CD4-positive, alpha-beta T cell treated with Interleukin-4 for 4 hours (primary cell): ENCODE results near the gene CCDC170.
"Not testable (repeated sequence)": the region's sequence is repeated elsewhere in the genome, so short reads cannot be mapped to it uniquely, and the experiment has no call there.

Source experiments
- DNase-seq: peaks from one replicate; pipeline ENCODE4 v3.0.0-alpha.2; 2020

Gene CCDC170

GRCh38 chr6:151494235-151494935 lies 568 bp downstream of the CCDC170 start:
- DNase-seq: no peak

GRCh38 chr6:151494936-151495320 lies 1.1 kb downstream of the CCDC170 start:
- DNase-seq: no peak

- DNase-seq: no peak
Measured at GRCh38 chr6:151495380-151495779, 1.6 kb downstream of the CCDC170 start.

- DNase-seq: no peak
Measured at GRCh38 chr6:151497905-151498304, 4.1 kb downstream of the CCDC170 start.

- DNase-seq: peak; percentile 8
Measured at GRCh38 chr6:151498327-151498726, 4.5 kb downstream of the CCDC170 start.

GRCh38 chr6:151499551-151499950 lies 5.7 kb downstream of the CCDC170 start:
- DNase-seq: no peak

GRCh38 chr6:151501511-151502136 lies 7.8 kb downstream of the CCDC170 start:
- DNase-seq: no peak

- no peak for DNase-seq
Measured at GRCh38 chr6:151502499-151502898, 8.7 kb downstream of the CCDC170 start.

GRCh38 chr6:151506761-151507160 lies 12.9 kb downstream of the CCDC170 start:
- no peak for DNase-seq

GRCh38 chr6:151509048-151509447 lies 15.2 kb downstream of the CCDC170 start:
- DNase-seq: no peak

GRCh38 chr6:151512481-151512880 lies 18.7 kb downstream of the CCDC170 start:
- peak; percentile 6 for DNase-seq

GRCh38 chr6:151514000-151514730 lies 20.3 kb downstream of the CCDC170 start:
- no peak for DNase-seq

GRCh38 chr6:151518992-151519391 lies 25.2 kb downstream of the CCDC170 start:
- not testable (repeated sequence) for DNase-seq

- DNase-seq: no peak
Measured at GRCh38 chr6:151523034-151523433, 29.2 kb downstream of the CCDC170 start.

- no peak for DNase-seq
Measured at GRCh38 chr6:151524059-151524458, 30.2 kb downstream of the CCDC170 start.

GRCh38 chr6:151534576-151534975 lies 40.8 kb downstream of the CCDC170 start:
- no peak for DNase-seq

GRCh38 chr6:151535476-151536187 lies 41.8 kb downstream of the CCDC170 start:
- no peak for DNase-seq

- DNase-seq: no peak
Measured at GRCh38 chr6:151536188-151536479, 42.3 kb downstream of the CCDC170 start.

GRCh38 chr6:151537556-151537955 lies 43.7 kb downstream of the CCDC170 start:
- DNase-seq: no peak

- no peak for DNase-seq
Measured at GRCh38 chr6:151539506-151540268, 45.9 kb downstream of the CCDC170 start.

GRCh38 chr6:151544453-151544852 lies 50.6 kb downstream of the CCDC170 start:
- DNase-seq: no peak

GRCh38 chr6:151544884-151545283 lies 51.1 kb downstream of the CCDC170 start:
- DNase-seq: not testable (repeated sequence)
